SW 1271 (cell line): Measurements from ENCODE around the gene NCKAP5L.
"Not testable (repeated sequence)": the region's sequence is repeated elsewhere in the genome, so short reads cannot be mapped to it uniquely, and the experiment has no call there.

Experiments
- DNase-seq, 2 experiments: peaks; one replicate each; lab custom pipeline; 2025; lab: John Stamatoyannopoulos, UW

NCKAP5L gene

DNA sequence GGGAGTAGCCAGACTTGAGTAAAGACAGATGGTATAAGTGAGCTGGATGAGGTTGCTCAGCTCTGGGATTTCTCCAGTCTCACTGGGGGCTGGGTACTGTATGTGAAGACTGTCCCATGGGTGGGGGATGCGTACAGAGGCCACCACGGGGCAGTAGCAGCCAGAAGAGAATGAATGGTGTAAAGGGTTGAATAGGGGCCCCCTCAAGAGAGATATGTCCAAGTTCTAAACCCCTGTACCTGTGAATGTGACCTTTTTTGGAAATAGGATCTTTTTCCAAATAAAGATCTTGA is 36.5 kb upstream of the NCKAP5L start:
- DNase-seq, result no peak

GRCh38 chr12:49863946-49864797 is 36.0 kb upstream of the NCKAP5L start:
- no peak for DNase-seq

GRCh38 chr12:49860921-49861320 is 32.7 kb upstream of the NCKAP5L start:
- not testable (repeated sequence) for DNase-seq

GRCh38 chr12:49855890-49856289 is 27.7 kb upstream of the NCKAP5L start:
- DNase-seq, result not testable (repeated sequence)

DNA sequence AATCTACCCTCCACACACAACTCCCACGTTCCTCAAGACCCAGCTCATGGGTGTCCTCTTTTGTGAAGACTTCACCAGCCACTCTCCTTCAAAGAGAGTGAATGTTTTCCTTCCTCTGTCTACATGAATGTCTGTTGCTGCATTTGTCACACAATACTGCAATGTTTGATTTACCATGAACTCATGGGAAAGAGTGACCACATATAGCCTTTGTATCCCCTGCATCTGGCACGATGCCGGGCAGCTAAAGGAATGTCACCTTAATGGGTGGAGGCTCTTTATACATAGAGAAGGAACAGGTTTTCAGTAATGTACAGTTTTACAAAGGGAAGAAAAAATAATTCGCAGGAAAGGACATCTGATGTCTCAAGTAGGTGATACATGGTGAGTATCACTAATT is 26.8 kb upstream of the NCKAP5L start:
- DNase-seq, result no peak

DNA sequence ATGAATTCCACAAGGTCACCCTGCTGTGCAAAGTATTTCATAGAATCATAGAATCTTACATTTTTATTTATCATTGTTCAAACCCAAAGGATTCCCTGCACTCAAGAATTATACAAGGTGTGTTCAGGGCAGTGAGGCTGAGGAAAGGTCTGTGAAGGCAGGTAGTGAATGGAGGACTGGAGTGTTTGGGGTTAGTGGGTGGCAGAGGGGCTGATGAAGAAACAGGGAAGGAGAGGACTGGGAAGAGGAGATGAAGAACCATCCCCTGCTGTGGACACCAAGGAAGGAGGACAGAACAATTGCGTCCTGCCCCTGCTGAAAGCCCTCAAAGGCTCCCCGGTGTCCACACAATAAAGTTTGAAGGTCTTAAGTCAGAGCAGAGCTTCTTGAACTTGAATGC is 25.5 kb upstream of the NCKAP5L start:
- DNase-seq, result no peak

GRCh38 chr12:49847161-49847560 is 18.9 kb upstream of the NCKAP5L start:
- DNase-seq, result no peak

DNA sequence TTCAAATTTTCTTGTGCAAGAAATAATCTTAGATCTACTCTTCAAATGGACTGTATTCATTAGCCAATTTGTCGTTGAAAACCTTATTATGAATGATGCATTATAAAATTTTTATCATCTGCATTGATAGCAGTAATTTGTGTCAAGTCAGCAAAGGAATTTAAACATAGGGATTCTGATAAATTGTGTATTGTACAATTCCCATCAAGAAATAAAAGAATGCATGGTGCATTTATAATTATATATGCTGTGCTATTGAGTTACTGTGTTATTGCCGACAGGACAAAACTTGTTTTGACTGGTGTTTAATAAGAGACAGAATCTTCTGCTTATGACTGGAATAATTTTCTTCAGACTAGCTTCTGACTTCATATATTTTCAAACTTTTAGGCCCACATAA is 17.8 kb upstream of the NCKAP5L start:
- DNase-seq, result no peak

- DNase-seq, result no peak
These were observed 15.7 kb upstream of the NCKAP5L start for GRCh38 chr12:49843876-49844437.

GRCh38 chr12:49843411-49843810 is 15.2 kb upstream of the NCKAP5L start:
- DNase-seq, result no peak

- peak; percentile 92 to 95 for DNase-seq
These were observed 14.5 kb upstream of the NCKAP5L start, which contains the start of gene BCDIN3D for GRCh38 chr12:49842519-49843352. Gene BCDIN3D (minus strand): TSS chr12:49843106. CDS start chr12:49843087, 19 bp downstream.

- peak in 1 of 2 experiments; percentile 43 for DNase-seq
These were observed 10.9 kb upstream of the NCKAP5L start for GRCh38 chr12:49838973-49839633.

- no peak for DNase-seq
These were observed 4.7 kb upstream of the NCKAP5L start for GRCh38 chr12:49832836-49833421.

DNA sequence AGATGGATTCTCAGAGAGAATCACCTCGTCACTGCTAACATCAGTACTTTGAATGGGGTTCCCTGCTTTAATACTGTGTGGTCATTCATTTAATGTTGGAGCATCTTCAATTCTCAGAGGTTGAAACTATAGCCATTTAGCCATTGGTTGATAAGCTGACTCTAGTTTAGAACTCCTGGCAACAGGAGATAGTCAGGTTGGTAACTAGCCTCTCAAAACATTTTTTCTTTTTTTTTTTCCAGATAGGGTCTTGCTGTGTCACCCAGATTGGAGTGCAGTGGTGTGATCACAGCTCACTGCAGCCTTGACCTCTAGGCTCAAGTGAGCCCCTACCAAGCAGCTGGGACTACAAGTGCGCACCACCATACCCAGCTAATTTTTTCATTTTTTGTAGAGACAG is 3.5 kb upstream of the NCKAP5L start:
- DNase-seq, result no peak

GRCh38 chr12:49827401-49828099 is 663 bp downstream of the NCKAP5L start:
- peak in 1 of 2 experiments; percentile 29 for DNase-seq

- DNase-seq, result no peak
These were observed 1.2 kb downstream of the NCKAP5L start for GRCh38 chr12:49827051-49827400.

DNA sequence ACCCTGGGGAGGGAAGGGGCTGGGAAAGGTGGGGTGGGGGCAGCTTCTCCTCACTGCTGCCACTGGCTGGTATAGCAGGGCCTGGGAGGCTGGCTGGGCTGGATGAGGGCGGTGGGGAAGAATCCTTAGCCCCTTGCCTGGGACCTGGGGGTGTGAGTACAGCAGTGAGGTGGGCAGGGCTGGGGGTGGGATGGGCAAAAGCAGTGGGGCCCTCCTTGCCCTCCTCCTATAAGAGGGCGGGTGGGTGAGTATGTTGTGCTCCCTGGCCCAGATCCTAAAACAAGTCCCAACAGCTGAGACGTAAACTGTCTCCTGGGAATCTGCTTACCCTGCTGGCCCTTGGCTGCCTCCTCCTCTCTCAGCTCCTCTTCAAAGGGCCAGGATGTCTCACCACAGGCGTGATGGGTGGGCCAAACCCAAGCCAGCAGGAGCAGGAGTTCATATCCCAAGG is 2.2 kb downstream of the NCKAP5L start:
- no peak for DNase-seq

GRCh38 chr12:49825360-49825970 is 2.7 kb downstream of the NCKAP5L start:
- DNase-seq, result no peak

GRCh38 chr12:49824895-49825294 is 3.3 kb downstream of the NCKAP5L start:
- DNase-seq, result no peak

- DNase-seq, result no peak
These were observed 3.8 kb downstream of the NCKAP5L start for GRCh38 chr12:49824416-49824815.

GRCh38 chr12:49823951-49824350 is 4.3 kb downstream of the NCKAP5L start:
- DNase-seq, result no peak
